DMS53 treated with DMSO at 0.1 percent for 48 hours (cell line): Measurements from ENCODE around the gene IKBKG.
"Not testable (repeated sequence)": the region's sequence is repeated elsewhere in the genome, so short reads cannot be mapped to it uniquely, and the experiment has no call there.

Source experiments
- DNase-seq: peaks from one replicate; lab custom pipeline; 2025; ENCODE audit not compliant: unreplicated experiment; lab: John Stamatoyannopoulos, UW

Gene IKBKG

DNA sequence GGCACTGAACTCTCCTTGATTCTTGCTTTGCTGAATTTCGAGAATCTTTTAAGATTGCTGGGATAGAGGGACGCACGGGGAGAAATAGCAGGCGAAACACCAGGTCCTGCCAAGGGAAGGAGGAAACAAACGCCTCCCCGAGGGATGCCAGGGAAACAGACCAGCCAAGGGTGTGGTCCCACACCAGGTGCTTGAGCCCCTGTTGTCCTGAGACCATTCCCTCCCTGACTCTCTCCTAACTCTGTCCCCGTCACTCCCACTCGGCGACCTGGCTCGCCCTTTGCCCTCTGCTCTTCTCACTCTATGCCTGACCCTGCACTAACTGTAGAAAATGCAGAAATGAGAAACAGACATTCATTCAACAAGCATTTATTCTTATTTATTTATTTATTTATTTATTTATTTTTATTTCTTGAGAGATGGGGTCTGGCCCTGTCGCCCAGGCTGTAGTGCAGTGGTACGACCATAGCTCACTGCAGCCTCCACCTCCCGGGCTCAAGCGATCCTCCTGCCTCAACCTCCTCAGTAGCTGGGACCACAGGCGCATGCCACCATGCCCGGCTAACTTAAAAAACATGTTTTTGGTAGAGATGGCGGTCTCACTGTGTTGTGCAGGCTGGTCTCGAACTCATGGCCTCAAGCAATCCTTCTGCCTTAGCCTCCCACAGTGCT is 55.5 kb downstream of the IKBKG start:
- no peak for DNase-seq

DNA sequence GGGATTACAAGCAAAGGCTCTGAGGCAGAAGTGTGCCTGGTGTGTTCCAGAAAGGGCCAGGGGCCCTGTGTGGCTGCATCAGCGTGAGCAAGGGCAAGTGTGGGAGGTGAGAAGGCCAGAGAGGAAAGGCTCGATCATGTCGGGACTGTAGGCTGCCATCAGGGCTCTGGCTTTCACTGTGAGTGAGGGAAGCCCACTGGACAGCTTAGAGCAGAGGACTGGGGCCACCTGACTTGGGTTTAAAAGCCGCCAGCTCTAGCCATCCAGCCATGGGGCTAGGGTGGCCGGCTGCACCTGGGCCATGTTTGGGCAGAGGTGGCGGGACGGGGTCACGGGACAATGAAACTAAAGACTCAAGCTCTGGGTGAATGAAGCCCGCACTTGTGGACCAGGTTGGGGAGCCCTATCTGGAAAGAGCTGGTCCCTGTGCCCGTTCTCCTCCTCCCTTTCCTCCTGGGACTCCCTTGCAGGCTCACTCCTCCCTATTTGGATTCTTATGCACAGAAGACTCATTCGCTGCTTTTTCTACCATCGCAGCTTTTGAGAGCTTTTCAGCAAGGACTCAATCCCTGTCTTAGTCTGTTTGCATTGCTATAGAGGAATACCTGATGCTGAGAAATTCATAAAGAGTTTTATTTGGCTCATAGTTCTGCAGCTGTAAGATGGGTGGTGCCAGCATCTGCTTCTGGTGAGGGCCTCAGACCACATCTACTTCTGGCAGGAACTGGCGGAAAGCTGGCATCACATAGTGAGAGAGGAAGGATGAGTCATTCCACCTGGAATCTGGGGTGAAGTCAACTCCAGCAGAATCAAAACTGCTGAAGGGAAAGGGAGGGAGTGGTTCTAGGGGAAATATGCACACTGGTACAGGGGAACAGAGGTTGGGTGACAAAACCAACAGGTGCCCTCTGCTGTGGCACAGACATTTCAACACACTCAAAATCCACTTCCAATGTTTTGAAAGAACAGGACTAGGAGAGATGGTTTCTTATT is 56.3 kb downstream of the IKBKG start:
- peak; percentile 20 for DNase-seq

DNA sequence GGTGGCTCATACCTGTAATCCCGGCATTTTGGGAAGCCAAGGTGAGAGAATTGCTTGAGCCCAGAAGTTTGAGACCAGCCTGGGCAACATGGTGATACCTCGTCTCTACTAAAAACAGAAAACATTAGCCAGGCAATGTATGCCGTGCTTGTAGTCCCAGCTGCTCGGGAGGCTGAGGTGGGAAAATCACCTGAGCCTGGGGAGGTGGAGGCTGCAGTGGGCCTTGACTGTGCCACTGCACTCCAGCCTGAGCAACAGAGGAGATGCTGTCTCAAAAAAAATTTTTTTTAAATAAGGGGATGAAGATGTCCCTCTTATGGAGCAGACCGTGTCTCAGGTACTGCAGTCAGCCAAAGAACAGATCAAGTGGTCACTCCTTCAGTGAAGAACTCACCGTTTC is 58.1 kb downstream of the IKBKG start:
- no peak for DNase-seq

DNA sequence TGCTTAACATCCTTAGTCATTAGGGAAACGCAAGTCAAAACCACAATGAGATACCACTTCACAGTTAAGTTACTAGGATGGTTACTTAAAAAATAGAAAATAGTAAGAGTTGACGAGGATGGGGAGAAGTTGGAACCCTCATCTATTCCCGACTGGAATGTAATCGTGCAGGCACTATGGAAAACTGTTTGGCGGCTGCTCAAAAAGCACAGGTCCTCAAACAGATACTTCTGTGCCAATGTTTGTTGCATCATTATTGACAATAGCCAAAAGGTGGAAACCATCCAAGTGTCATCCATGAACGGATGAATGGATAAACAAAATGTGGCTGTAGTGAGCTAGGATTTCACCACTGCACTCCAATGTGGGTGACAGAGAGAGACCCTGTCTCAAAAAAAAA is 60.0 kb downstream of the IKBKG start:
- peak; percentile 68 for DNase-seq

DNA sequence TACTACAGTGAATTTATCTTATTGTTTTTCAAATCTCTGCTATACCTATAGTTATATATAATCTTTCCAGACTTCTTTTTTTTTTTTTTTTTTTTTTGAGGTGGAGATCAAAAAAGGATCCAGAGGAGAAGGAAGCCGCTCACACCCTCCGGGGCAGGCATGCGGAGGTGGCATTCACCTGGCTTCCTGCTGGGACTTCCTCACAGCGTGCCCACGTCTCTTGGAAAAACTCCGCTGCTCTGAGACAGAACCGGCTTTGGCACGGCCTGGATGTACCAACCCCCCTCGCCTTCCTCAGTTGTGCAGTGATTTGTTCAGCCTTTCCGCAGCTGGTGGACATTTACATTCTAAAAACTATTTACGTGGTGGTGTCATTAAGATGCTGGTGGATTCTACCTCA is 60.6 kb downstream of the IKBKG start:
- not testable (repeated sequence) for DNase-seq

DNA sequence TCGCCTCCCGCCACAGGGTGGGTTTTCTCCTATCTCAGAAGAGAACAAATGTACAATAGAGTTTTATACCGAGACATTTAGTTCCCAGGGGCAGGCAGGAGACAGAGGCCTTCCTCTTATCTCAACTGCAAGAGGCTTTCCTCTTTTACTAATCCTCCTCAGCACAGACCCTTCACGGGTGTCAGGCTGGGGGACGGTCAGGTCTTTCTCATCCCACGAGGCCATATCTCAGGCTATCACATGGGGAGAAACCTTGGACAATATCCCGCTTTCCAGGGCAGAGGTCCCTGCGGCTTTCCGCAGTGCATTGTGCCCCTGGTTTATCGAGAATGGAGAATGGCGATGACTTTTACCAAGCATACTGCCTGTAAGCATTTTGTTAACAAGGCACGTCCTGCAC is 61.4 kb downstream of the IKBKG start:
- not testable (repeated sequence) for DNase-seq

DNA sequence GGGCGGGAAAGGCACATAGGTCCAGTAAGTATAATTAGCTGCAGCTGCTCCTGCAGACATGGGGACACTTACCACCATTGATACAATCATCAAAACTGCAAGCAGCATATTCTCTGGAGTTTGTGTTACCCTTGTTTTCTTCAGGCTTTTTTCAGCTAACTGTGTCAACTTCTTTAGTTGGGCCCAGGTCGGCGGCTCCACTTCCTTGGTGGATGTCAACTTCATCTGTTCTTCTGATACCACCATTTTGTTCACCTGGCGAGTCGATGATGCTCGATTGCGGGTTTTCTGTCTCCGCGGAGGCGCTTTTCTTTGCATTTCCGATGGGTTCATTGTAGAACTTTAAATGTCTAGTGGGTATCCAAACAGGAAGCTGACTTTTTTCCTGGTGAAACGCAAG is 63.7 kb downstream of the IKBKG start:
- not testable (repeated sequence) for DNase-seq

DNA sequence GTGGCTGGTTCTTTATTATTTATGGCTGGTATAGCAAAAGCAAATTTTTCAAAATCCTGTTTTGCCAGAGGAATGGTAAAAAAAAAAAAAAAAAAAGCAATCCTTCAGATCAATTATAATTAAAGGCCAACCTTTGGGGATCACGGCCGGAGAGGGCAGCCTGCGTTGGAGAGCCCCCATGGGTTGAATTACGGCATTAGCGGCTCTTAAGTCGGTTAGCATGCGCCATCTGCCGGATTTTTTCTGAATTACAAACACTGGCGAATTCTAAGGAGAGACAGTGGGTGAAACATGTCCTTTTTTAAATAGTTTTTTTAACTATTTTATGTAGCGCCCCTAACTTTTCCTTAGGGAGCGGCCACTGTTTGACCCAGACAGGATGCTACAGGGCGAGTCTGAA is 66.2 kb downstream of the IKBKG start:
- DNase-seq: not testable (repeated sequence)
